Loucy (cell line): ENCODE measurements around the gene SOWAHC.

Experiments used
- H2AFZ ChIP-seq: fragments of 200-600 bp; sonication (generic); 2 replicates; pipeline ENCODE4 v1.6.0; 2016; ENCODE audit warnings: antibody characterized with exemption, mild to moderate bottlenecking, low read length, moderate library complexity
- H3F3A ChIP-seq: fragments of 200-600 bp; 2 replicates; pipeline ENCODE4 v1.6.0; 2016; ENCODE audit warnings: antibody characterized with exemption, low read depth, mild to moderate bottlenecking
- H3K27me3 ChIP-seq: fragments of 200-600 bp; sonication (generic); 2 replicates; pipeline ENCODE4 v1.6.1; 2014; ENCODE audit warnings: low read length, mild to moderate bottlenecking; ENCODE audit not compliant: insufficient read depth, poor library complexity, severe bottlenecking
- H3K36me3 ChIP-seq: fragments of 200-600 bp; sonication (generic); 2 replicates; pipeline ENCODE4 v1.6.1; 2016; ENCODE audit warnings: low read length; ENCODE audit not compliant: insufficient read depth
- H3K4me1 ChIP-seq: fragments of 200-600 bp; sonication (generic); 2 replicates; pipeline ENCODE4 v1.5.1; 2014; ENCODE audit warnings: low read length, mild to moderate bottlenecking; ENCODE audit not compliant: insufficient read depth, poor library complexity, severe bottlenecking
- H3K4me2 ChIP-seq: fragments of 200-600 bp; sonication (generic); 2 replicates; pipeline ENCODE4 v1.6.0; 2014; ENCODE audit warnings: antibody characterized with exemption, low read length, low read depth, mild to moderate bottlenecking; ENCODE audit not compliant: poor library complexity, severe bottlenecking
- H3K4me3 ChIP-seq: fragments of 200-600 bp; sonication (generic); 2 replicates; pipeline ENCODE4 v1.5.1; 2014; ENCODE audit warnings: low read length, mild to moderate bottlenecking, mixed read lengths; ENCODE audit not compliant: poor library complexity, severe bottlenecking
- H3K79me2 ChIP-seq: fragments of 200-600 bp; sonication (generic); 2 replicates; pipeline ENCODE4 v1.6.1; 2014; ENCODE audit warnings: low read length; ENCODE audit not compliant: insufficient read depth
- H3K9ac ChIP-seq: fragments of 200-600 bp; sonication (generic); 2 replicates; pipeline ENCODE4 v1.6.0; 2014; ENCODE audit warnings: mild to moderate bottlenecking, low read depth, low read length, moderate library complexity; ENCODE audit not compliant: poor library complexity, severe bottlenecking
- H3K9me2 ChIP-seq: fragments of 200-600 bp; sonication (generic); replicated peaks from 2 replicates; pipeline ENCODE4 v1.6.1; 2016; ENCODE audit warnings: low read depth, low read length, mixed read lengths
- H3K9me3 ChIP-seq: fragments of 200-600 bp; sonication (generic); 2 replicates; pipeline ENCODE4 v1.6.1; 2014; ENCODE audit warnings: mild to moderate bottlenecking, antibody characterized with exemption, low read length, low read depth; ENCODE audit not compliant: insufficient read depth
- H4K20me1 ChIP-seq: fragments of 200-600 bp; sonication (generic); 2 replicates; pipeline ENCODE4 v1.6.0; 2014; ENCODE audit warnings: antibody characterized with exemption, low read length, mild to moderate bottlenecking; ENCODE audit not compliant: insufficient read depth, poor library complexity, severe bottlenecking
- EZH2phosphoT487 ChIP-seq: fragments of 200-600 bp; IDR thresholded peaks from 2 replicates; pipeline ENCODE4 v1.6.1; 2018; ENCODE audit warnings: antibody characterized with exemption, mild to moderate bottlenecking, moderate library complexity, borderline replicate concordance
- TF ChIP-seq, protein P1 (sequence below): fragments of 200-600 bp; sonication (generic); conservative IDR thresholded peaks from 2 replicates; pipeline ENCODE4 v1.5.1; 2014; ENCODE audit warnings: mild to moderate bottlenecking, antibody characterized with exemption, low read length

Gene SOWAHC

DNA sequence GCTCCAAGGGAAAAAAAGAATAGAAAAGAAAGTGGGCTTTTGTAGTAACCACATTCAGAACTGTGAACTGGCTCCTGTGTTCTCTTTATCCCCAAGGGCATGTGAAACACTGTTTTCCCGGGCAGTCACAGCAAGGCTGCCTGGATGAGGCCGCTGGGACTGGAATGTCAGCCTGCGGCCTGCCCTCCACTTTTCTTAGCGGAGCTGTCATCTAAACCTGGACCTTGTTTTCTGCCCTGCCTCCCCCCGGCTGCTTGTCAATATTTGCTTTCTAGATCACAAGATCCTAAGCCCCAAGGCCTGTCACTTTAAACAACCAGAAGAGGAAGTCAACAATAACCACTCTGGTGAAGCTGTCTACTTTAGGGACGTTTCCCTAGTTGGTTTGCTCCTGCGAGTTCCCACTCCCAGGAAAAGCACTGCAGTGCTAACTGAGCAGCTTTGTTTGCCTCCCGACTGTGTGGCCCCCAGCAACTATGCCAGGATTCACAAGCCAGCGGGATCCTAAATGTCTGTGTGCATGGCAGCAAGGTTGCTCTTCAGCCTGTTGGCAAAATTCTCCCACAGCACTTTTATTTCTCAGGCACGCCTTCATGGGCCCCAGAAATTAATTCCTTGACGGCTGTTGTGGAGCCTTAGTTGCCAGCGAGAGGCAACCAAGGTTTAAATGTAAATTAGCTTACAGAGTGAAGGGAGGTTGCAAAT lies 30.6 kb downstream of the SOWAHC start:
- no peak for TF ChIP-seq EZH2phosphoT487
- H3K9me2 ChIP-seq = no peaks in the 10 kb centered on the region
- no peaks in the 10 kb centered on the region for H3K4me1 ChIP-seq
- no peaks in the 10 kb centered on the region for H4K20me1 ChIP-seq
- no peaks in the 10 kb centered on the region for H3K9me3 ChIP-seq
- no peak overlapping the region for H3K4me3 ChIP-seq
- no peak overlapping the region for H3K9ac ChIP-seq
- H3K4me2 ChIP-seq = no peak overlapping the region
- 0 out of 2 replicates have a peak overlapping the region, but pooled peaks have one; percentile 54 for H2AFZ ChIP-seq
- H3K27me3 ChIP-seq = no peaks in the 10 kb centered on the region
- H3K36me3 ChIP-seq = no peaks in the 10 kb centered on the region
- no peaks in the 10 kb centered on the region for H3F3A ChIP-seq
- no peaks in the 10 kb centered on the region for H3K79me2 ChIP-seq

DNA sequence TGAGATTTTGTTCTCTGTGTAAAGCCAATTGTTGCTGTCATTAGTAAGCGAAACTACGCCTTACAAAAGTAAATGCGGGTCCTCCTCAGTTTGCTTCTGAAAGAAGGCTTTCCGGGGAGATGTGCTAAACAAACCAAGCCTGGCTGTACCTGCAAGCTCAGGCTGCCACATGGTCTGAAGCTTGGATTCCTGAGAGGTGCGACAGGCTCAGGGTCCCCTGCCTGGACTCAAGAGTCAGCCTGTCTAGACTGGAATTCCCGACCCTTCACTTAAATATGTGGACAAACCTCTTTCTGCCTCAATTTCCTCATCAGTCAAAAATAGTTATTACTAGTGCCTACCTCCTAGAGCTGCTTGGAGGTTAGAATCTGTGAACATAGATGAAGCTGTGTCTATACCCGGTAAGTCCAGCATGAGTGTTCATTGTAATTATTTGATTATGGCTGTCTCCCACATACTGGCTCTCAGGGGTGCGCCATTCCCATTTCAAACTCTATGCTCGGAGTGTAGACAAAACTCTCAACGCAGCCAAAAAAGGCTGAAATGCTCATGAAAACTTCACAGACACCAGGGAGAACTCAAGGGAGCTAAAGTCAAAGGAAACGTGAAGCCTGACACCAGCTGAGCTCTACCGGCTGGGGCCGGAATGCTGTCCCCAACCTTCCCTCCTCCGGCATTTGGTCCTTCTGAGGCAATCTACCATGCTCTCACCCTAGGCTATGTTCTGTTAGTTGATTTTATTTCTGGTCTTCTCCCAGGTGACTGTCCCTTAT lies 31.4 kb downstream of the SOWAHC start:
- no peak overlapping the region for H3K4me3 ChIP-seq
- TF ChIP-seq EZH2phosphoT487 = no peak
- TF ChIP-seq, protein P1, sequence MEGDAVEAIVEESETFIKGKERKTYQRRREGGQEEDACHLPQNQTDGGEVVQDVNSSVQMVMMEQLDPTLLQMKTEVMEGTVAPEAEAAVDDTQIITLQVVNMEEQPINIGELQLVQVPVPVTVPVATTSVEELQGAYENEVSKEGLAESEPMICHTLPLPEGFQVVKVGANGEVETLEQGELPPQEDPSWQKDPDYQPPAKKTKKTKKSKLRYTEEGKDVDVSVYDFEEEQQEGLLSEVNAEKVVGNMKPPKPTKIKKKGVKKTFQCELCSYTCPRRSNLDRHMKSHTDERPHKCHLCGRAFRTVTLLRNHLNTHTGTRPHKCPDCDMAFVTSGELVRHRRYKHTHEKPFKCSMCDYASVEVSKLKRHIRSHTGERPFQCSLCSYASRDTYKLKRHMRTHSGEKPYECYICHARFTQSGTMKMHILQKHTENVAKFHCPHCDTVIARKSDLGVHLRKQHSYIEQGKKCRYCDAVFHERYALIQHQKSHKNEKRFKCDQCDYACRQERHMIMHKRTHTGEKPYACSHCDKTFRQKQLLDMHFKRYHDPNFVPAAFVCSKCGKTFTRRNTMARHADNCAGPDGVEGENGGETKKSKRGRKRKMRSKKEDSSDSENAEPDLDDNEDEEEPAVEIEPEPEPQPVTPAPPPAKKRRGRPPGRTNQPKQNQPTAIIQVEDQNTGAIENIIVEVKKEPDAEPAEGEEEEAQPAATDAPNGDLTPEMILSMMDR = no peak
- H3K9me2 ChIP-seq = no peaks in the 10 kb centered on the region
- H3K79me2 ChIP-seq = no peaks in the 10 kb centered on the region
- no peaks in the 10 kb centered on the region for H3K9me3 ChIP-seq
- no peaks in the 10 kb centered on the region for H3K27me3 ChIP-seq
- H3K4me2 ChIP-seq = no peak overlapping the region
- no peaks in the 10 kb centered on the region for H3K4me1 ChIP-seq
- H4K20me1 ChIP-seq = no peaks in the 10 kb centered on the region
- no peaks in the 10 kb centered on the region for H3K36me3 ChIP-seq
- no peak overlapping the region for H3K9ac ChIP-seq
- H3F3A ChIP-seq = no peaks in the 10 kb centered on the region
- no peak overlapping the region for H2AFZ ChIP-seq

DNA sequence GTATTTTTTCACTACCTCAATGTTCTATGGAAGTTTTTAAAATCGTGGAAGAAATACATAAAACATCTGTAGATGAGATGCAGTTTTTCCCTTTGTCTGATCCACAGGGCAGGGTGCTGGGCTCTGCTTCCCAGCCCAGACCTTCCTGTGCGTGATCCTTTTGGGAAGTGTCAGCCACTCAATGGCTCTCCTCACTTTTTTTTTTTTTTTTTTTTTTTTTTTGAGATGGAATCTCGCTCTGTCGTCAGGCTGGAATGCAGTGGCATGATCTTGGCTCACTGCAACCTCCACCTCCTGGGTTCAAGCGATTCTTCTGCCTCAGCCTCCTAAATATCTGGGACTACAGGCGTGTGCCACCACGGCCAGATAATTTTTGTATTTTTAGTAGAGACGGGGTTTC lies 32.8 kb downstream of the SOWAHC start:
- Histone ChIP-seq H3K4me2 (no peak overlapping the region), H3K9ac (no peak overlapping the region), H3K9me3 (no peaks in the 10 kb centered on the region), H3K79me2 (no peaks in the 10 kb centered on the region), H3K4me3 (no peak overlapping the region), H3K36me3 (no peaks in the 10 kb centered on the region), H3K4me1 (no peaks in the 10 kb centered on the region), H3K9me2 (no peaks in the 10 kb centered on the region), H3F3A (no peaks in the 10 kb centered on the region), H2AFZ (no peak overlapping the region), H3K27me3 (no peaks in the 10 kb centered on the region), H4K20me1 (no peaks in the 10 kb centered on the region)
- TF ChIP-seq, protein P1 = no peak
- no peak for TF ChIP-seq EZH2phosphoT487
